GM12892 (cell line): ENCODE measurements around the gene NDST1.

Experiments
- POLR2A ChIP-seq: IDR thresholded peaks from 2 replicates; pipeline ENCODE4 v1.6.1; 2011; ENCODE audit warnings: low read depth, low read length, control low read depth
- POLR2AphosphoS5 ChIP-seq: IDR thresholded peaks from 2 replicates; pipeline ENCODE4 v1.6.1; 2011; ENCODE audit warnings: low read depth, low read length, control low read depth
- TAF1 ChIP-seq: IDR thresholded peaks from 2 replicates; pipeline ENCODE4 v1.6.1; 2011; ENCODE audit warnings: low read depth, mild to moderate bottlenecking, control low read depth, low read length, borderline replicate concordance

DNA sequence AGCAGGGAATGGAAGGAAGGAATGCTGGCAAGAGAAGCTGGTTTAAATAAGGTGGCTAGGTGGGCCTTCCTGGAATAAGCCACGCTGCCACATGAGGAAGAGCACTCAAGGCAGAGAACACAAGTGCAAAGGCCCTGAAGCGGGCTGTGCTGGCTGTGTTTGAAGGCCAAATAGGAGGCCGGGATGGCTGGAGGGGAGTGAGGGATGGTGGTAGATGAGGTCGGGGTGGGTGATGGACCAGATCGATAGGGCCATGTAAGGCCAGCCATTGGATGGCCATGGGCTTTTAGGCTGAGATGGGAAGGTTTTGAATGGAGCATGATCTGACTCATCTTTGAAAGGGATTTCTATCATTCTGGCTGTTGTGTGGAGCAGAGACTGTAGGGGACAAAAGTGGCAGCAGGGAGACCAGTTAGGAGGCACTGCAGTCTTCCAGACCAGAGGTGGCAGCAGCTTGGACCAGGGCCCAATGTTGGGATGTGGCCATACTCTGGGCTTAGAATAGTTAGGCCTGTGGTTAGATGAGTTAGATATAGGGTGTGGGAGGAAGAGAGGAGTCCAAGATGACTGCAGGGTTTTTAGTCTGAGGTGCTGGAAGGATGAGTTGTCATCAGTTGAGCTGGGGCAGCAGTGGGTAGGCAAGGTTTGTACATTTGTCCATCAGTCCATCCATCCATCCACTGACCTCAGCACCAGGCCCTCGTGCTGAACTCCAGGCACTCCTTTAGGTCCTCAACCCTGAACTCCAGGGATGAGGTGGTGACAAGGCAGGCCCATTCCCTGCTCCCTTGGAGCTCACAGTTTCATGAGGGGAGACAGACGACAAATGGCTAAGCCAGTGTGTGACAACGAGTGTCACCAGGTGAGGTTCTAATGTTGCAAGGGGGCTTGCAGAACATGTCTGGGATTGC lies 30.3 kb downstream of the NDST1 start:
- TF ChIP-seq TAF1 (no peak), POLR2AphosphoS5 (no peak), POLR2A (no peak)
